ENCODE results near the gene ANXA10.
A peak's percentile ranks its signal among the peaks of the same experiment; 100 is the strongest.
"Not testable (repeated sequence)": the region's sequence is repeated elsewhere in the genome, so short reads cannot be mapped to it uniquely, and the experiment has no call there.

The ANXA10 gene

DNA sequence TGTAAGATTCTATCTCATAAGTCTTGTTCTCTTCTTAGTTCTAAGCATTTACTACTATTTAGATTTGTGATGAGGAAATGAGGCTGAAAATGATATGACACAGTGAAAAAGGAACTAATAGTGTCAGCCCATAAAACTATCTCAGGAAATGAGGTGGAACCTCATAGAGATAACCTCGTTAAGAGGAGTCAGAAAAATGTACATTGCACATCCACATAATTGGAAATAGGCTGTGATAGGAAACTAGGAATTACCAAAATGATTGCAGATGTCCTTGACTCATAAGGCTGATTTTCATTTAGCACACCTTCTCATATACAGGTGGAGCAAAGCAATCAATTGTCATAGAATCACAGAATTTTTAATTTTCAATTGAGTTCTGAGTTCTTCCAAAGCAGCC lies 26.8 kb downstream of the ANXA10 start:
- no peaks in the 10 kb centered on the region for H3K9me3 ChIP-seq (ENCODE audit: control insufficient read depth, low read length)
- no peaks in the 10 kb centered on the region for H3K36me3 ChIP-seq (ENCODE audit: control insufficient read depth, insufficient read depth, low read length, severe bottlenecking)
- DNase-seq (ENCODE audit: low read depth): no peak

DNA sequence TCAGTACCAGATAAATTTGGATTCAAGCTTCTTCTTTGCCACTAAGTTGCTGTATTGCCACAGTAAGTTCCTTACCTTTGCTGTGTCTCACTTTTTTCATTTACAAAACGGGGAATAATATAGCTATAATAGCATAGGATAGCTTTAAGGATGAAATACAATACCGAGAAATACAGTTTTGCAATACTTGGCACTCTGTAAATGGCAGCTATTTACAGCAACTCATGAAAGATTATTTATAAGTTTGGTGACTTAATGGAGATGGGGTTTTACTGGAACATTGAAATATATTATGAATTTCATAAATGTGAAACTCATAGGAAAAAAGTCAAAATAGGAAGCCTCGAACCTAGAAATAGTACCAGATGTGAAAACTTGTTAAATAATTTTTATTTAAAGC lies 27.6 kb downstream of the ANXA10 start:
- Histone ChIP-seq H3K9ac (ENCODE audit: low read length) (no peak overlapping the region), H3K9me3 (ENCODE audit: control insufficient read depth, low read length) (no peaks in the 10 kb centered on the region), H3K4me3 (ENCODE audit: low read length) (no peak overlapping the region), H3K36me3 (ENCODE audit: control insufficient read depth, insufficient read depth, low read length, severe bottlenecking) (no peaks in the 10 kb centered on the region), H3K27me3 (replicated peaks; ENCODE audit: control insufficient read depth, insufficient read depth, low read length) (no peaks in the 10 kb centered on the region), H3K4me1 (ENCODE audit: control insufficient read depth, insufficient read depth, low read length) (peaks cover 11% of the 10 kb centered on the region)
- peak; percentile 34 for DNase-seq (ENCODE audit: low read depth)

More for the DNA sequence above, 26.8 kb downstream of the ANXA10 start:
- Histone ChIP-seq H3K4me3 (ENCODE audit: low read length) (no peak overlapping the region), H3K27me3 (replicated peaks; ENCODE audit: control insufficient read depth, insufficient read depth, low read length) (no peaks in the 10 kb centered on the region), H3K9ac (ENCODE audit: low read length) (no peak overlapping the region), H3K4me1 (ENCODE audit: control insufficient read depth, insufficient read depth, low read length) (peaks cover 11% of the 10 kb centered on the region)

DNA sequence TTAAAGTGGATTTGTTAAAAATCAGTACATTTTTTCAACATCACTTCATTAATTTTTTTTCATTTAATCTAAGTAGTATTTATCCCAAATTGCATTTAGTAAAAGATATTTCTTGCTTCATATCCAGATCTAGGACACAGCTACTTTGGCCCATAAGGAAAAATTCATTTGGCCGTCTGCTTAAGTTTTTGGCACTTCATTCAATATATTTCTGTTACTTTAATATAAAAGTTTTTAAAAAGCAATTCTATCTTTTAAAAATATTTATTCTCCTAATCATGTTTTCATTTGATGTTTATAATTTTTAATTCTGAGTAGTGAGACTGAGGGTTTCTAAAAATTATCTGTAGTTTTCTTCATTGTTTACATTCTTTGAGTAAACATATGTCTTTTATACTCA lies 28.5 kb downstream of the ANXA10 start:
- H3K4me3 ChIP-seq (ENCODE audit: low read length): no peak overlapping the region
- no peaks in the 10 kb centered on the region for H3K27me3 ChIP-seq (replicated peaks; ENCODE audit: control insufficient read depth, insufficient read depth, low read length)
- no peak overlapping the region for H3K9ac ChIP-seq (ENCODE audit: low read length)
- no peak for DNase-seq (ENCODE audit: low read depth)
- H3K4me1 ChIP-seq (ENCODE audit: control insufficient read depth, insufficient read depth, low read length): peaks cover 11% of the 10 kb centered on the region
- no peaks in the 10 kb centered on the region for H3K9me3 ChIP-seq (ENCODE audit: control insufficient read depth, low read length)
- H3K36me3 ChIP-seq (ENCODE audit: control insufficient read depth, insufficient read depth, low read length, severe bottlenecking): no peaks in the 10 kb centered on the region

DNA sequence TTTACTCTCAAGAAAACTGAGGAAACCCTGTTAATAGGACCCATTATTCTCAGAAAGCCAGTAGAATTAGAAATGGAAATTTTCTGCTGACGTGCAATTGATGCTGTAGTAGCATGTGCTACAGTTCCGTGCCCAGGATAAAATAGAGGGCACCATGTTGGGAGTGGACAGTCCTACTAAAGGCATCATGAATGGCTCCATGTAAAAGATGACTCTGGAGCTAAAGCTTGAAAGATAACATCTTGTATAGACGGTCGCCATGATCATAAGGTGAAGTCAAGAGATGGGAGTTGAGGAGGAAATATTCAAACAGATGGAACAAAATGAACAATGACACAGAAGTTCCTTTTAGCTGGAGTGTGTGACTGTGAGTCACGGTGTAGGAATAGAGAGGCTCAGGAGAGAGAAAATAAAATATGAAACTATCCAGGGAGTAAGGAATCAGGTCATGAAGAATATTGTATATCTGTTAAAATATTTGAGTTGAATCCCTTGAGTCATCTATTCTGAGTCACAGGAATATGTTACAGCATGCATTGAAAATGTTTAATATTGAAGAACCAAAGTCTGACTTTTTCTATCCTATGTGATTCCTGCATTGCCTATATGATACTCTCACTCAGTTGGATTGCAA lies 31.8 kb downstream of the ANXA10 start:
- Histone ChIP-seq H3K4me3 (ENCODE audit: low read length) (no peak overlapping the region), H3K9me3 (ENCODE audit: control insufficient read depth, low read length) (no peaks in the 10 kb centered on the region), H3K4me1 (ENCODE audit: control insufficient read depth, insufficient read depth, low read length) (peaks cover 11% of the 10 kb centered on the region), H3K27me3 (replicated peaks; ENCODE audit: control insufficient read depth, insufficient read depth, low read length) (no peaks in the 10 kb centered on the region), H3K36me3 (ENCODE audit: control insufficient read depth, insufficient read depth, low read length, severe bottlenecking) (no peaks in the 10 kb centered on the region), H3K9ac (ENCODE audit: low read length) (no peak overlapping the region)
- peak; percentile 65 for DNase-seq (ENCODE audit: low read depth)

DNA sequence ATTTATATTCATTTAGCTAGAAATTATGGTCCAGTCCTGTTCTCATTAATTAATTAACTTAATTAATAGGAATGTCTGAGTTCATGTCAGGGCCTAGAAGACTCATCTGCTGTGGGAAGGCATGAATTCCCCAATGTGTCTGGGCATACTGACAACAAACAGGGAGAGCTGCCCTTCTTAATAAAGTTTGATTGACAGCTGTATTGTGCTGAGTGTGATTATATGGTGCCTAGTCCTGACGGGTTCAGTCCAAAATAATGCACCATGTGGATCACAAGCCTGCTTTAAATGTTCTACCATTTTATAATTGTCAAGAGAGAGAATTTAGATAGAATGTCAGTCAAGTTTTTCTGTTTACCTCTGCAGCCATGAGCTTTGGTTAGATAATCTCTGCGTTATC lies 34.6 kb downstream of the ANXA10 start:
- Histone ChIP-seq H3K4me3 (ENCODE audit: low read length) (no peak overlapping the region), H3K36me3 (ENCODE audit: control insufficient read depth, insufficient read depth, low read length, severe bottlenecking) (no peaks in the 10 kb centered on the region), H3K9me3 (ENCODE audit: control insufficient read depth, low read length) (no peaks in the 10 kb centered on the region), H3K27me3 (replicated peaks; ENCODE audit: control insufficient read depth, insufficient read depth, low read length) (no peaks in the 10 kb centered on the region), H3K4me1 (ENCODE audit: control insufficient read depth, insufficient read depth, low read length) (no peaks in the 10 kb centered on the region), H3K9ac (ENCODE audit: low read length) (no peak overlapping the region)
- no peak for DNase-seq (ENCODE audit: low read depth)

DNA sequence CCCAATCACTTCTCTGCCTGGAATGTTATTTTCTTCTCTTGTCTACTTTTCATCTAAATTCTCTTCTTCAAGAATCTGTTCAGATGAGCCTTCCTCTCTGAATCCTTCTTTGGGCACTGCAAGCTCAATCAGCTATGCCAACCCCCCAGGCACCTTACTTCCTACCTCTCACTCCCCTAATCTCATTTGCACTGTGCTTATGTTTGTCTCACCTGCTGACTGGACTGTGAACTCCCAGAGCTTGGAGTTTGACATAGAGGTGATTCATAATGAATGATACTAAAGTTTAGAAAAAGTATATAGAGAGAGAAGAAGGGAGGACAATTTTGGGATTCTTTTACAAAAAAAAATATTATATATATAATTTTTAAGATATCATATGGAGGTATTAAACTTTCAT lies 36.3 kb downstream of the ANXA10 start:
- H3K9me3 ChIP-seq (ENCODE audit: control insufficient read depth, low read length): no peaks in the 10 kb centered on the region

DNA sequence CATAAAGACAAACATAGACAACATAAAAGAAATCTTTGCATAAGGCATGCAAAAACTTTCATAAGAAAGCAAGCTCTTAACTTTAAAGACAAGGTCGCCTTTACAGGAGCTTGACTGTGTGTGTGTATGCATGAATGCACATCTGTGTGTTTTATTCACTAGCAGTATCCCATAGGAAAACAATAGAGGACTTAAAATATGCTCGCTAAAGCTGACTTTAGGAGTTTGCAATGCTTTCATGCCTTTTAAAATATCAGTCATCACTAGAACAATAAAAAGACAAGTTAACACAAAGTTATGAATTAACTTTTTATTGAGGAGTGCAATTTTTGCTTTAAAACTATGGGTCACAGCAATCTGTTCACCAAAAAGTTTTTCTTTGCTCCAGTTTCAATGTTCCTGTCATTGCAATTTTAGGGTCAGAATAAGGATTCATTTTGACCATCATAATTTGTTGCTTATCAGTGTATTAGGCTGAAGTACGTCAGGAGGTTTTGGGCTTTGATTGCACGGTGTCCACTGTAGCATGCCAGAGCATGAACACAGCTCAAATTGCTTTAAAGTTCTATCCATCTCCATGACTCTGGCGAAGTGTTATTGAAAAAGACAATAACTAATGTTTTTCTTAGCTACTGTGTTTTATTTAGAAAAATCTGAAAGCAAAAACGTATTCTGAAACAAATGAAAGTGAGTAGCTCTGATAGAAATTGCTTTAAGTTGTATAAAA lies 36.9 kb downstream of the ANXA10 start:
- no peak for DNase-seq (ENCODE audit: low read depth)
- no peaks in the 10 kb centered on the region for H3K9me3 ChIP-seq (ENCODE audit: control insufficient read depth, low read length)
- H3K4me1 ChIP-seq (ENCODE audit: control insufficient read depth, insufficient read depth, low read length): peaks cover 6% of the 10 kb centered on the region
- no peak overlapping the region for H3K4me3 ChIP-seq (ENCODE audit: low read length)
- H3K27me3 ChIP-seq (replicated peaks; ENCODE audit: control insufficient read depth, insufficient read depth, low read length): no peaks in the 10 kb centered on the region
- H3K9ac ChIP-seq (ENCODE audit: low read length): no peak overlapping the region
- H3K36me3 ChIP-seq (ENCODE audit: control insufficient read depth, insufficient read depth, low read length, severe bottlenecking): no peaks in the 10 kb centered on the region

More for the DNA sequence above, 36.3 kb downstream of the ANXA10 start:
- Histone ChIP-seq H3K4me3 (ENCODE audit: low read length) (no peak overlapping the region), H3K9ac (ENCODE audit: low read length) (no peak overlapping the region), H3K36me3 (ENCODE audit: control insufficient read depth, insufficient read depth, low read length, severe bottlenecking) (no peaks in the 10 kb centered on the region), H3K4me1 (ENCODE audit: control insufficient read depth, insufficient read depth, low read length) (peaks cover 4% of the 10 kb centered on the region), H3K27me3 (replicated peaks; ENCODE audit: control insufficient read depth, insufficient read depth, low read length) (no peaks in the 10 kb centered on the region)
- DNase-seq (ENCODE audit: low read depth): no peak

DNA sequence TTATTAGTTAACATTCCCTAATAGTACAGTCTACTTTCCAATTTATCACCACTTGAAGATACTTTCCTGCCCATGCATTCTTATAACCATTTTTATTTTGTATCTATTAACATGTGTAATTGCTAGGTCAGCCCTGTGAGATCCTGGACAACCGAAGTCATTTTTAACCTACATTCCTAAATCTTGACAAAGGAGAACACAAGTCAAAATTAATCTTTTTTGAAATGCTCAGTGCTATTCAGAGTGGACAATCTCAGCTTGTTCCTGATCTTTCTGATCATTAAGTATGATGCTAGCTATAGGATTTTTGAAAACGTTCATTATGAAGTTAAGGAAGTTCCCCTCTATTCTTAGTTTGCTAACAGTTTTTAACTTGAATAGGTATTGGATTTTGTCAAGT lies 37.5 kb downstream of the ANXA10 start:
- H3K9ac ChIP-seq (ENCODE audit: low read length): no peak overlapping the region
- no peak overlapping the region for H3K4me3 ChIP-seq (ENCODE audit: low read length)
- H3K36me3 ChIP-seq (ENCODE audit: control insufficient read depth, insufficient read depth, low read length, severe bottlenecking): no peaks in the 10 kb centered on the region
- DNase-seq (ENCODE audit: low read depth): no peak
- H3K4me1 ChIP-seq (ENCODE audit: control insufficient read depth, insufficient read depth, low read length): peaks cover 6% of the 10 kb centered on the region
- H3K27me3 ChIP-seq (replicated peaks; ENCODE audit: control insufficient read depth, insufficient read depth, low read length): no peaks in the 10 kb centered on the region
- no peaks in the 10 kb centered on the region for H3K9me3 ChIP-seq (ENCODE audit: control insufficient read depth, low read length)

DNA sequence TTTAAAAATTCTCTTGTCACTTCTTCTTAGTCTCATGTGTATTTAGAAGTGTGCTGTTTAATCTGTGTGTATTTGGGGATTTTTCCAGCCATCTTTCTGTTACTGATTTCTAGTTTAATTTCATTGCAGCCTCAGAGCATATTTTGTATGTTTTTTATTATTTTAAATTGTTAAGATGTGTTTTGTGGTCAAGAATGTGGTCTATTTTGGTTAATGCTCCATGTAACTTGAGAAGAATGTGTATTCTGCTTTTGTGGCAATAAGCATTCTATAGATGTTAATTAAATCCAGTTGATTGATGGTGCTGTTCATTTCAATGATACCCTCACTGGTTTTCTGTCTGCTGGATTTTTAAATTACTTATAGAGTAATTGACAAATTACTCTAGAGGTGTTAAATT lies 38.9 kb downstream of the ANXA10 start:
- no peak for DNase-seq (ENCODE audit: low read depth)
- no peak overlapping the region for H3K9ac ChIP-seq (ENCODE audit: low read length)
- H3K36me3 ChIP-seq (ENCODE audit: control insufficient read depth, insufficient read depth, low read length, severe bottlenecking): no peaks in the 10 kb centered on the region
- no peak overlapping the region for H3K4me3 ChIP-seq (ENCODE audit: low read length)
- H3K9me3 ChIP-seq (ENCODE audit: control insufficient read depth, low read length): no peaks in the 10 kb centered on the region
- H3K27me3 ChIP-seq (replicated peaks; ENCODE audit: control insufficient read depth, insufficient read depth, low read length): no peaks in the 10 kb centered on the region
- H3K4me1 ChIP-seq (ENCODE audit: control insufficient read depth, insufficient read depth, low read length): peaks cover 6% of the 10 kb centered on the region

DNA sequence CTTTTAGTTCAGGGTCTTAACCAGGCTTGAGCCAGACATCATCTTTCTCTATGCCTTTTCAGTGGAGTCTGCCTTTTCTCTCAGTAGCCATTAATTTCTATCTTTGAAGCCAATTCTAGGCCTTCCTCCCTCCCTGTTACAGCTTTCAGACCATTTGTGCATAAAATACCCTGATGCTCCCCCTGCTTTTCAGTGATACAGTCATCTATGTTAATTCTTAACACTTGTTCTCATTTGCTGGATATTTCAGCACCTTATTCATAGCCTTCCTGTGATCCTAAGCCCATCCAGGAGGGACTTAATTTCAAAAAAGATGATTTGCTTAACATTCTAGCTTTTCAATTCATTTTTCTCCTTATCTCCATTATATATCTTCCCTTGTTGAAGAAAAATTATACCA lies 42.3 kb downstream of the ANXA10 start:
- no peak overlapping the region for H3K9ac ChIP-seq (ENCODE audit: low read length)
- peaks cover 9% of the 10 kb centered on the region for H3K4me1 ChIP-seq (ENCODE audit: control insufficient read depth, insufficient read depth, low read length)
- no peaks in the 10 kb centered on the region for H3K27me3 ChIP-seq (replicated peaks; ENCODE audit: control insufficient read depth, insufficient read depth, low read length)
- H3K36me3 ChIP-seq (ENCODE audit: control insufficient read depth, insufficient read depth, low read length, severe bottlenecking): no peaks in the 10 kb centered on the region
- H3K4me3 ChIP-seq (ENCODE audit: low read length): no peak overlapping the region
- no peak for DNase-seq (ENCODE audit: low read depth)
- no peaks in the 10 kb centered on the region for H3K9me3 ChIP-seq (ENCODE audit: control insufficient read depth, low read length)

DNA sequence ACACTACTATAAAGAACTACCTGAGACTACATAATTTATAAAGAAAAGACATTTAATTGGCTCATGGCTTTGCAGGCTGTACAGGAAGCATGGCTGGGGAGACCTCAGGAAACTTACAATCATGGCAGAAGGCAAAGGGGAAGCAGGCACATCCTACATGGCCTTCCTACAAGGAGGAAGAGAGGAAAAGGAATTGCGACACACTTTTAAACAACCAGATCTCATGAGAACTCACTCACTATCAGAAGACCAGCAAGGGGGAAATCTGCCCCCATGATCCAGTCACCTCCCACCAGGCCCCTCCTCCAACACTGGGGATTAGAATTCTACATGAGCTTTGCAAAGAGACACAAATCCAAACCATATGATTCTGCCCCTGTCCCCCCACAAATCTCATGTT lies 43.5 kb downstream of the ANXA10 start:
- H3K9ac ChIP-seq (ENCODE audit: low read length); H3K4me1 ChIP-seq (ENCODE audit: control insufficient read depth, insufficient read depth, low read length); H3K36me3 ChIP-seq (ENCODE audit: control insufficient read depth, insufficient read depth, low read length, severe bottlenecking); H3K27me3 ChIP-seq (replicated peaks; ENCODE audit: control insufficient read depth, insufficient read depth, low read length); H3K4me3 ChIP-seq (ENCODE audit: low read length); DNase-seq (ENCODE audit: low read depth); H3K9me3 ChIP-seq (ENCODE audit: control insufficient read depth, low read length): not testable (repeated sequence)

DNA sequence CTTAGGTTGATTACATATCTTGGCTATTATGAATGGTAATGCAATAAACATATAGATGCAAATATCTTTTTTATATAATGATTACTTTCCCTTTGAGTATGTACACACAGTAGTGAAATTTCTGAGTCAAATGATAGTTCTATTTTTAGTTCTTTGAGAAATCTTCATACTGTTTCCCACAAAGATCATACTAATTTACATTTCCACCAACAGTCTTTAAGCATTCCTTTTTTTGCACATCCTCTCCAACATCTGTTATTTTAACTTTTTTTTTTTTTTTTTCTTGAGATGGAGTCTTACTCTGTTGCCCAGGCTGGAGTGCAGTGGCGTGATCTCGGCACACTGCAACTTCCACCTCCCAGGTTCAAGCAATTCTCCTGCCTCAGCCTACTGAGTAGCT lies 45.4 kb downstream of the ANXA10 start:
- not testable (repeated sequence) for H3K4me3 ChIP-seq (ENCODE audit: low read length); H3K9ac ChIP-seq (ENCODE audit: low read length); DNase-seq (ENCODE audit: low read depth); H3K9me3 ChIP-seq (ENCODE audit: control insufficient read depth, low read length); H3K4me1 ChIP-seq (ENCODE audit: control insufficient read depth, insufficient read depth, low read length); H3K36me3 ChIP-seq (ENCODE audit: control insufficient read depth, insufficient read depth, low read length, severe bottlenecking); H3K27me3 ChIP-seq (replicated peaks; ENCODE audit: control insufficient read depth, insufficient read depth, low read length)

Measured in adipocyte (in vitro differentiated cells).